AG04449 (cell line): ENCODE measurements around the gene SNX12.

Experiments
- CTCF ChIA-PET: fragments of 350-600 bp; formaldehyde crosslinking; extraction: SDS; loops from one replicate; lab custom pipeline; 2021; ENCODE audit warnings: antibody characterized with exemption; lab: Yijun Ruan, JAX
- POLR2A ChIA-PET: fragments of 400-600, 350-600 bp; formaldehyde crosslinking; extraction: SDS; loops from one replicate; lab custom pipeline; 2020; ENCODE audit warnings: antibody characterized with exemption, inconsistent platforms; lab: Yijun Ruan, JAX
- DNase-seq: peaks from one replicate; pipeline ENCODE4 v3.0.0-alpha.2; 2010; ENCODE audit warnings: low read depth, low spot score
- H3K4me3 ChIP-seq: 2 replicates; pipeline ENCODE4 v1.5.1; 2011; ENCODE audit warnings: low read depth, mild to moderate bottlenecking, control low read depth, low read length
- TF ChIP-seq, protein P1 (sequence below): IDR thresholded peaks from one replicate; pipeline ENCODE4 v1.5.1; 2011; ENCODE audit warnings: mild to moderate bottlenecking, moderate library complexity, low read length, control low read depth, inconsistent platforms; ENCODE audit not compliant: insufficient read depth; ENCODE audit errors: missing control alignments

Gene SNX12

GRCh38 chrX:71107762-71108360, 39.7 kb upstream of the SNX12 start:
- CTCF ChIA-PET = interaction anchor here (1.0 kb wide), 1 partner anchor 8 kb away, joined by 3 read pairs; no protein-coding TSS in a partner anchor
- TF ChIP-seq, protein P1, sequence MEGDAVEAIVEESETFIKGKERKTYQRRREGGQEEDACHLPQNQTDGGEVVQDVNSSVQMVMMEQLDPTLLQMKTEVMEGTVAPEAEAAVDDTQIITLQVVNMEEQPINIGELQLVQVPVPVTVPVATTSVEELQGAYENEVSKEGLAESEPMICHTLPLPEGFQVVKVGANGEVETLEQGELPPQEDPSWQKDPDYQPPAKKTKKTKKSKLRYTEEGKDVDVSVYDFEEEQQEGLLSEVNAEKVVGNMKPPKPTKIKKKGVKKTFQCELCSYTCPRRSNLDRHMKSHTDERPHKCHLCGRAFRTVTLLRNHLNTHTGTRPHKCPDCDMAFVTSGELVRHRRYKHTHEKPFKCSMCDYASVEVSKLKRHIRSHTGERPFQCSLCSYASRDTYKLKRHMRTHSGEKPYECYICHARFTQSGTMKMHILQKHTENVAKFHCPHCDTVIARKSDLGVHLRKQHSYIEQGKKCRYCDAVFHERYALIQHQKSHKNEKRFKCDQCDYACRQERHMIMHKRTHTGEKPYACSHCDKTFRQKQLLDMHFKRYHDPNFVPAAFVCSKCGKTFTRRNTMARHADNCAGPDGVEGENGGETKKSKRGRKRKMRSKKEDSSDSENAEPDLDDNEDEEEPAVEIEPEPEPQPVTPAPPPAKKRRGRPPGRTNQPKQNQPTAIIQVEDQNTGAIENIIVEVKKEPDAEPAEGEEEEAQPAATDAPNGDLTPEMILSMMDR = no peak
- H3K4me3 ChIP-seq = no peak overlapping the region
- POLR2A ChIA-PET = no interaction called here
- no peak for DNase-seq

DNA sequence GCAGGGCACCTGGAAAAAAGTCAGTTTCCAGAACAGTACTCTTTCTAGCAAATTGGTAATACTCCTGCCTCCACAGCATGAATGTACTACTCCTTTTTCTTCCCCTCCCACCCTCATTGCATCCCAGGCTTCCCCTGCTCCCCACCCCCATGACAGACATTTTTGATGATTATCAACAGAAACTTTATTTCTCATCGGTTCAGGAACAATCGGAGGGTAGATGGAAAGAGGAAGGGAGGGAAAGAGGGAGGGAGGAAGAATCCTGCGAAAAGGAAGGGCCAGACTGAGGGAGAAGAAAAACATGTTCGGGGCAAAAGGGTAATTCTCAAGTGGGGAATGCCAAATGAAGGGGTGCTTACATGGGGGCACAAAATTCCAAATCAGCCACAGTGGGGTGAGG, 39.1 kb upstream of the SNX12 start:
- ChIA-PET CTCF (no interaction called here), POLR2A (no interaction called here)
- TF ChIP-seq, protein P1 = no peak
- DNase-seq = no peak
- no peak overlapping the region for H3K4me3 ChIP-seq

DNA sequence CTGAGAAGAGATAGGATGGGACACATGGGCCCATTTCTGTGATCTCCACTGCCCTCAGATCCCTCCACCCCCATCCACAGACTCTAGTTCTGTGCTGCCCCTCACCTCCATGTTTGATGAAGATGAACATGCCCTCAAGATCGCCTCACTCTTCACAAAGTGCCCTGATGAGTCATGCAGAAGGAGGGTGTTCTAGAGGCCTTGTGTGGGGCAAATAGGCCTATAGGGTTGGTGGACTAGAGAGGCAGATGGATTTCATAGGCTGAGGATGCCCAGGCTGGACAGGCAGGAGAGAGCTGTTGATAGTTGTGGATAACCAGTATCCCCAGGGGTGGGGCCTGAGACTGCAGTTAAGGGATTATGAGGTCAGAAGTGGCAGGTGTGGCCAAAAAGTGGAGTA, 38.3 kb upstream of the SNX12 start, which contains the start of gene CXorf65:
TSS of gene CXorf65 (minus strand) at position 314 of the 400 bp plus-strand sequence. CDS start at position 130, 184 bp downstream.
- ChIA-PET POLR2A (no interaction called here), CTCF (no interaction called here)
- DNase-seq = no peak
- H3K4me3 ChIP-seq = no peak within 1 kb of the TSS
- TF ChIP-seq, protein P1 = no peak

GRCh38 chrX:71105628-71106027, 37.5 kb upstream of the SNX12 start:
- no peak for DNase-seq
- POLR2A ChIA-PET = no interaction called here
- CTCF ChIA-PET = no interaction called here
- H3K4me3 ChIP-seq = no peak overlapping the region
- TF ChIP-seq, protein P1 = no peak

- DNase-seq = no peak
- no peak overlapping the region for H3K4me3 ChIP-seq
- ChIA-PET CTCF (interaction anchor here (1.8 kb wide), 1 partner anchor 26 kb away, joined by 4 read pairs; no protein-coding TSS in a partner anchor), POLR2A (interaction anchor here (1.9 kb wide), 1 partner anchor 15 kb away, joined by 5 read pairs; the partner anchor contains the start of gene MED12)
- TF ChIP-seq, protein P1 = no peak
Observed at GRCh38 chrX:71103110-71103983, 35.2 kb upstream of the SNX12 start.

GRCh38 chrX:71102292-71102691, 34.2 kb upstream of the SNX12 start:
- no peak for DNase-seq

More at GRCh38 chrX:71102292-71102691, 34.2 kb upstream of the SNX12 start:
- ChIA-PET POLR2A (interaction anchor here (1.9 kb wide), 1 partner anchor 16 kb away, joined by 5 read pairs; the partner anchor contains the start of gene MED12), CTCF (interaction anchor here (1.8 kb wide), 1 partner anchor 27 kb away, joined by 4 read pairs; no protein-coding TSS in a partner anchor)
- TF ChIP-seq, protein P1 = no peak
- H3K4me3 ChIP-seq = no peak overlapping the region
